Ovary (tissue), 9 donors: Measurements from ENCODE around the gene FHOD1. TPM values are rescaled to one million over a fixed set of nuclear protein-coding genes. Genes with fewer than 3 reads are reported as not detected.

ENCODE experiments used
- DNase-seq, 5 donors: peaks; one replicate each; pipeline ENCODE4 v3.0.0-alpha.2; 2019 to 2020
- H3K27ac ChIP-seq, 2 donors: fragments of 200-600 bp; one replicate each; pipeline versions ENCODE4 v1.5.1 to v1.8.0; 2019 to 2022
- H3K27me3 ChIP-seq: fragments of 200-600 bp; one replicate; pipeline ENCODE4 v1.8.0; 2022
- H3K36me3 ChIP-seq: fragments of 200-600 bp; sonication (generic); one replicate; pipeline ENCODE4 v1.5.1; 2019
- H3K4me1 ChIP-seq: one replicate; pipeline ENCODE4 v1.8.1; 2013; ENCODE audit warnings: mild to moderate bottlenecking, moderate library complexity; ENCODE audit not compliant: insufficient read depth
- H3K4me3 ChIP-seq: fragments of 200-600 bp; sonication (generic); one replicate; pipeline ENCODE4 v1.5.1; 2017
- H3K9me3 ChIP-seq, 2 donors: fragments of 200-600 bp in 1 of 2; sonication (generic) in 1 of 2; one replicate each; pipeline versions ENCODE4 v1.5.1 to v1.8.1; 2013 to 2019; ENCODE audit warnings: mild to moderate bottlenecking in 1 of 2, moderate library complexity in 1 of 2
- CTCF ChIP-seq, 3 donors: fragments of 450-650 bp in 2 of 3; fragments of 200-600 bp in 1 of 3; IDR thresholded peaks; one replicate each; pipeline versions ENCODE4 v1.5.1 to v1.8.0; 2016 to 2022; ENCODE audit warnings: antibody characterized with exemption in 3 of 3, mild to moderate bottlenecking in 1 of 3
- EP300 ChIP-seq: sonication (generic); formaldehyde crosslinking; IDR thresholded peaks from one replicate; pipeline ENCODE4 v1.6.1; 2017; ENCODE audit warnings: antibody characterized with exemption
- POLR2A ChIP-seq: fragments of 450-650 bp; IDR thresholded peaks from one replicate; pipeline ENCODE4 v1.6.1; 2017; ENCODE audit warnings: antibody characterized with exemption, mild to moderate bottlenecking, moderate library complexity
- WGBS, 3 donors: extraction: QIAGEN DNeasy Blood & Tissue Kit in 1 of 3; methylation state at CpG; one replicate each; pipeline versions ENCODE4 v1.1.5 to v1.1.7; 2013 to 2017; 5-methylcytosine and 5-hydroxymethylcytosine counted together
- intact Hi-C, 4 donors: fragments of 100-400 bp; cut with DNase I; formaldehyde crosslinking; loops; one replicate each; pipeline versions ENCODE4 v1.11.0 to v1.15.1; 2022 to 2023
- polyA plus RNA-seq, 2 donors: library from polyadenylated mRNA; stranded (reverse); fragments of 200-250 nt in 1 of 2; fragments of 350-450 nt in 1 of 2; fragmentation: Illumina TruSeq in 1 of 2; extraction: RNeasy Lipid Tissue Mini Kit (QIAGEN cat#74804) in 1 of 2; gene quantifications; one replicate each; pipeline ENCODE4 v1.2.3, GENCODE V29; 2013 to 2014
- total RNA-seq, 7 donors: library from RNA; depleted of rRNA in 2 of 7; stranded (reverse); fragments of >200 nt in 2 of 7; fragmentation: NEBNext Ultra II Directional in 3 of 7; extraction: Animal tissue kit (Norgen Biotek cat#: 25700) in 3 of 7; gene quantifications; one replicate each; pipeline versions ENCODE4 v1.1.0 to v1.2.4, GENCODE V29; 2016 to 2023
- donor health status: DM: no; HTN: no; CAD: no; lungs with moderate emphysema.
- donor health status: DM: no; HTN: no; CAD: no.
- donor health status: Bipolar disorder and iron deficiency.
- donor health status: DM: yes; HTN: yes; CAD: no.
- donor health status: DM: no; HTN: no; CAD: no.
- donor health status: DM: yes; HTN: yes; CAD: no.

Gene FHOD1
- total and polyA plus RNA-seq, 9 donors: 16.0 to 84.2 (median 36.9) TPM

GRCh38 chr16:67245186-67245585 is 2.1 kb downstream of the FHOD1 start:
- WGBS, 3 donors: 70 to 73% (median 73%) methylated on average over 4 of the region's 4 CpGs
- no peak for TF ChIP-seq POLR2A
- TF ChIP-seq CTCF (IDR thresholded peaks at IDR 0.05): no peak
- TF ChIP-seq EP300: no peak
- peaks cover 14% of the 10 kb centered on the region for H3K4me1 ChIP-seq
- H3K27me3 ChIP-seq: no peaks in the 10 kb centered on the region
- DNase-seq: peak in 1 of 5 donors; percentile 46
- H3K27ac ChIP-seq: peak overlapping the region in 1 of 2 donors; percentile 85
- H3K36me3 ChIP-seq: no peaks in the 10 kb centered on the region
- intact Hi-C loops: no loop called here
- no peaks in the 10 kb centered on the region for H3K9me3 ChIP-seq
- no peak overlapping the region for H3K4me3 ChIP-seq

DNA sequence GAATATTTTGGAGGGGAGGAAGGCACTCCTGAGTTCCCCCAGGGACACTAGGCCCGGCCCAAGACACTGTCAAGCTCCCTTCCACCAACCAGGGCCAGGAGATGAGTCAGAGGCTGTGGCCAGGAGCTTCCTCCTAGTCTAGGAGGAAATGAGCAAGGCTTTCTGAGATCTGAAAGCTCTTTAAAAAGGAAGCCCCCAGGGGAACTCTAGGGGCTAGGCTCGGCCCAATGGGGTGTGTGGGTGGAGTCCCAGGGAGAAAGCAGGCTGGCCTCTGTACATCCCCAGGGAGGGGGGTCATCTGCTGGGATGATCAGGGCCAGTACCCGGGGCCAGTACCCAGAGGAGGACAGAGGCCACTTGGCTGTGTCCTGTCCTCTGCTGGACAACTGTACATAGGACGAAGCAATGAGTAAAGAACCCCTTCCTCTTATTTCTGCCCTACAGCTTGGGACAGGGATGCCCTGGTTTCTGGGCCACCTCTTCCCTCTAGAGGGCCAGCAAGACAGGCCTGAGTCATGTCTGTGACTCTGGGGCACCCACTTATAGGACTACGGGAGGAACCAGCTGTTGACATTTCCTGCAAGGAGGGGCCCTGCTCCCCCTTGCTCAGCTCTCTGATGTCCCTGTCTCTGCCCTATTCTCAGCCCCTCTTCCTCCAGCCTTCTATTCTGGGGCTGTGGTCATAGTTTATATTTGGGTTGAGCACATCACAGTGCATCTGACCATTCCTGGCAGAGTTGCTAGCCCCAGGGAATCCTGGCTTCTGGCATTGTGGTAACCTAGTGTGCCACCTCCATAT is 2.7 kb downstream of the FHOD1 start:
- DNase-seq: peak in 2 of 5 donors; percentile 52 to 56
- Histone ChIP-seq H3K4me1 (peaks cover 14% of the 10 kb centered on the region), H3K27me3 (no peaks in the 10 kb centered on the region), H3K27ac (peak overlapping the region in 1 of 2 donors; percentile 29), H3K36me3 (no peaks in the 10 kb centered on the region), H3K4me3 (no peak overlapping the region), H3K9me3 (no peaks in the 10 kb centered on the region)
- WGBS, 3 donors: 38 to 40% (median 39%) methylated on average over 5 of the region's 5 CpGs
- intact Hi-C loops: no loop called here
- no peak for TF ChIP-seq CTCF (IDR thresholded peaks at IDR 0.05)
- no peak for TF ChIP-seq EP300
- no peak for TF ChIP-seq POLR2A

GRCh38 chr16:67243481-67243880 is 3.8 kb downstream of the FHOD1 start:
- 82 to 90% (median 85%) methylated on average over 4 of the region's 4 CpGs for WGBS, 3 donors
- peaks cover 11% of the 10 kb centered on the region for H3K4me1 ChIP-seq
- no peak for DNase-seq

DNA sequence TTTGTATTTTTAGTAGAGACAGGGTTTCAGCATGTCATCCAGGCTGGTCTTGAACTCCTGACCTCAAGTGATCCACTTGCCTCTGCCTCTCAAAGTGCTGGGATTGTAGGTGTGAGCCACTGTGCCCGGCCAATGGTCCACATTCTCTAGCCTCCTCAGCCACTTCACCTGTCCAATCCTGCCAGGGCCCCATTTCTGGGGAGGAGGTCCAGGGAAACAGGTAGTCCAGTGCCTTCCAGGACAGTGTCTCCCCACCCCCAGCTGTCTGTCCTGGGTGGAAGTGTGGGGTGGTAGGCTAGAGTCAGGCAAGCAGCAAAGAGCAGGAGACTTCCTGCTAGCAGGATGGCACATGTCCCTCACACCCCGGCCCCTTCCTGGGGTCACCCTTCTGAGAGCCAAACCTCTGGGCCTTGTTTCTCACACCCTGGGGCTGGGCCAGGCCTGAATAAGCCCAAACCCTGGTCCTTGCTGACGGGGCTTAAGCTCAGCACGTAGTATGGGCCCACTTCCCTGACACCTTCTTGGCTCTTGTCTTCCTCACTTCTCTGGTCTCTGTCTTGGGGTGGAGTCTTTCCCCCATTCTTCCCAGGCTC is 5.0 kb downstream of the FHOD1 start:
- peaks cover 11% of the 10 kb centered on the region for H3K4me1 ChIP-seq
- TF ChIP-seq EP300 (no peak), CTCF (IDR thresholded peaks at IDR 0.05) (no peak), POLR2A (no peak)
- no peaks in the 10 kb centered on the region for H3K36me3 ChIP-seq
- intact Hi-C loops: no loop called here
- H3K4me3 ChIP-seq: no peak overlapping the region
- 80 to 87% (median 81%) methylated on average over 4 of the region's 4 CpGs for WGBS, 3 donors
- DNase-seq: no peak
- no peaks in the 10 kb centered on the region for H3K27me3 ChIP-seq
- H3K27ac ChIP-seq: no peak overlapping the region
- no peaks in the 10 kb centered on the region for H3K9me3 ChIP-seq

More at GRCh38 chr16:67243481-67243880, 3.8 kb downstream of the FHOD1 start:
- intact Hi-C loops: no loop called here
- Histone ChIP-seq H3K27ac (no peak overlapping the region), H3K9me3 (no peaks in the 10 kb centered on the region), H3K27me3 (no peaks in the 10 kb centered on the region), H3K36me3 (no peaks in the 10 kb centered on the region), H3K4me3 (no peak overlapping the region)
- TF ChIP-seq EP300 (no peak), POLR2A (no peak), CTCF (IDR thresholded peaks at IDR 0.05) (no peak)
